Midbrain (tissue), 1 donor: ENCODE data around the gene HAS3.
"Not testable (repeated sequence)": the region's sequence is repeated elsewhere in the genome, so short reads cannot be mapped to it uniquely, and the experiment has no call there.

ENCODE experiments used
- DNase-seq: peaks from one replicate; lab custom pipeline; 2025; lab: John Stamatoyannopoulos, UW

Gene HAS3

DNA sequence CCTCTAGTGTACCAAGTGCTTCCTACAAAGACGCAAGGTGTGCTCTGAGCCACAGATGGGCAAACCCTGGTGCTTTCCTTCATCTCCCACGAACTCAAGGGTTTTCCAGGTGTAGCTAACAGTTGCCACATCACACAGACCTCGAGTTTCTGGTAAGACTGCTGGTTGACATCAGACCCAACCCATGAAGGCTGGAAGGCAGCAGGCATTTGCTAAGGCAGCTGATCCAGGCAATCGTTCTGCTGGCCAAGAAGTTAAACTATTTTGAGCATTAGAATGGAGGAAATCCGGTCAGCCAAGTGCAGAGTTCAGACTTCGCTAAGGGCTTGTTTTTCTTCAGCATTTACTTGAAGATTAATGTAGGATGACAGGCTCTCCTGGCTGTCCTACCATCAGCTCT lies 11.5 kb downstream of the HAS3 start:
- no peak for DNase-seq

DNA sequence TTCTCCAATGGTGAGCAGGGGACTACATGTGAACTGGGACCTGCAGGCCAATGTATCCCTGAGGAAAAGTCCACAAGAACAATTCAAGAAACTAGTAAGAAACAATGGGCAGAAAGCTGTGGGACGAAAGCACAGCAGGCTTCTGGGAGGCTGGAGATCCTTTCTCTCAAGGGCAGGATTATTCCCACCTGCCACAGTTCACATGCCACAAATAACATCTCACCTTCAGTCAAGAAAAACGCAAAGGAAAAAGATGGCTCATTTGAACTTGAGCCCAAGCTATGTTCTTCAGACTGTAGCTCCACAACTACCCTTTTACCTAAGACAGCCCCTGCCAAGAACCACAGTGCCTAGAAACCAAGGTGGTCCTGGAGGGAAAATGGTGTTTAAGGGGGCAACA lies 13.0 kb downstream of the HAS3 start:
- DNase-seq: no peak

DNA sequence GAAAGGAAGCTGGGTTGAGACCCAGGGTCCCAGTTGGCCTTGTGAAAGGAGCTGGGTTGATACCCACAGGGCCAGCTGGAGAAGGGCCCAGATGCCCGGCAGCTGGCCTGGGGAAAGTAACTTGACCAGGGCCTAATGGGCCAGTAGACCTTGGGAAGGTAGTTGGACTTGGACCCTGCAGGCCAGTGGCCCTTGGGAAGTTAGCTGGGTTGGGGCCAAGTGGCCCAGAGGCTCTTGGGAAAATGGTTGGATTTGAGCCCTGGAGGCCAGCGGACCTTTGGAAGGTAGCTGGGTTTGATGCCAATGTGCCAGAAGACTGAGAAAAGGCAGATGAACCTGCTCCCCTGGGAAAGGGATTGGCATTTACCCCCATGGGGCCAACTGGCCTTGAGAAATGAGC lies 13.5 kb downstream of the HAS3 start:
- no peak for DNase-seq

DNA sequence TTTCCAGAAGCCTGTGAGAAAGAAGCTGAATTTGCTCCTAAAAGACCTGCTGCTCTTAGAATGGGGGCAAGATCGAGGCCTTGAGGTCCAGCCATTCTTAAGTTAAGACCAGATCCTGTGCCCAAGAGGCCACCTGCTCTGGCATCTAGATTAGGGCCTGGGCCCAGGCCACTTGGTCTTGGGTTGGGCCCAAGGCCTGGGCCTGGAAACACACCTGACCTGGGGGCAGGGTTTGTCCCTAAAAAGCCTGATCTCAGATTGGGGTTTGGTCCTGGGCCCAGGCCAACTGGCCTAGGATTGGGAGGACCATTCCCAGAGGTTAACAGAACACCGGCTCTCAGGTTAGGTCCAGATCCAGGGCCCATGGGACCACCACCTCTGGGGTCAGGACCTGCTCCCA lies 14.1 kb downstream of the HAS3 start:
- DNase-seq: no peak

DNA sequence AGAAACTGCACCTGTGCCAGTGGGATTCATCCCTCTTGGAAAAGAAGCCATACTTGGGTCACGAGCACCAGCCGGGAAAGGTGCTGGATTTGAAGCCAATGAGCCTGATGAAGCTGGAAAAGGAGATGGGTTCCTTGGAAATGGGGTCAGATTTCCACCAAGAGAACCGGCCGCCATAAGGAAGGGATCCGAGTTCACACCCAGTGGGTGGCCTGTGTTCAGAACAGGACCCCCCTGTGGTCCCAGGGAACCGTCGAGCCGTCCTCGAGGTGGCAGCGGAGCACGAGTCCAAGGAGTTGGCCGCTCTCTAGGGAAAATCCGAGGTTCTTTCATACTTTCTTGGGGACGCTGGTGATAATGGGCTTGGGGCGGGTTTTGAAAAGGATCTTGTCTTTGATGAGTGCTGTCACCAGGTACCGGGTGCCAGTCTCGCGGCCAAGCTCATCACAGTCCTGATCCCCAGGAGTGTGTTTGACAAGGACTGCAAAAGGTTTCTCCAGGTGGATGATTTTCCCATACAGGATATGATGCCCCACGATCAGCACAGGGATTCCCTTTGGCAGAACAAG lies 14.7 kb downstream of the HAS3 start:
- DNase-seq: no peak

DNA sequence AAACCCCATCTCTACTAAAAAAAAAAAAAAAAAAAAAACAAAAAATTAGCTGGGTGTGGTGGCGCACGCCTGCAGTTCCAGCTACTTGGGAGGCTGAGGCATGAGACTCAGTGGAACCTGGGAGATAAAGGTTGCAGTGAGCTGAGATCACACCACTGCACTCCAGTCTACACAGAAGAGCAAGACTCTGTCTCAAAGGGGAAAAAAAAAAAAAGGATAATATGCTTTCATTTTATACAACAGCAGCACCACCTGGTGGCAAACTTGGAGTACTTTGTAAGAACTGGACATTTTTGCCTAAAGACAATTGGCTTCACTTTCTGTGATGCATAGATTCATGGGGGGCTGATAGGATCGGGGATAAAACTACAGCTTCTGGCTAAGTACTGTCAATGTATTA lies 18.5 kb downstream of the HAS3 start:
- peak; percentile 49 for DNase-seq

DNA sequence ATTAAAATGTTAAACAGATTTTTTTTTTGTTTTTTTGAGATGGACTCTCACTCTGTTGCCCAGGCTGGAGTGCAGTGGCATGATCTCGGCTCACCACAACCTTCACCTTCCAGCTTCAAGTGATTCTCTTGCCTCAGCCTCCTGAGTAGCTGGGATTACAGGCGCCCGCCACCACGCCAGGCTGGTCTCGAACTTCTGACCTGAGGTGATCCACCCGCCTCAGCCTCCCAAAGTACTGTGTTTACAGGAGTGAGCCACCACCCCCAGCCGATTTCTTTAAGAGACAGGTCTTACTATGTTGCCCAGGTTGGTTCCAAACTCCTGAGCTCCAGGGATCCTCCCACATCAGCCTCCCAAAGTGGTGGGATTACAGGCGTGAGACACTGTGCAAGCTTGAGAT lies 19.0 kb downstream of the HAS3 start:
- DNase-seq: not testable (repeated sequence)

DNA sequence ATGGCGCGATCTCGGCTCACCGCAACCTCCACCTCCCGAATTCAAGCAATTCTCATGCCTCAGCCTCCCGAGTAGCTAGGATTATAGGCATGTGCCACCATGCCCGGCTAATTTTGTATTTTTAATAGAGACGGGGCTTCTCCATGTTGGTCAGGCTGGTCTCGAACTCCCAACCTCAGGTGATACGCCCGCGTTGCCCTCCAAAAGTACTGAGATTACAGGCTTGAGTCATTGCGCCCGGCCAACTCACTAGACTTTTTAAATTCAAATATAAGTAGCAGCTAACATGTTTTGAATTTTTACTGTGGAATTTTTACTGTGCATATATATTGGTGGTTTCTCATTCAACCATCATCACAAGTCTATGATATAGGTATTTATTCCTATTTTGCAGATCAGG lies 19.5 kb downstream of the HAS3 start:
- DNase-seq: not testable (repeated sequence)

DNA sequence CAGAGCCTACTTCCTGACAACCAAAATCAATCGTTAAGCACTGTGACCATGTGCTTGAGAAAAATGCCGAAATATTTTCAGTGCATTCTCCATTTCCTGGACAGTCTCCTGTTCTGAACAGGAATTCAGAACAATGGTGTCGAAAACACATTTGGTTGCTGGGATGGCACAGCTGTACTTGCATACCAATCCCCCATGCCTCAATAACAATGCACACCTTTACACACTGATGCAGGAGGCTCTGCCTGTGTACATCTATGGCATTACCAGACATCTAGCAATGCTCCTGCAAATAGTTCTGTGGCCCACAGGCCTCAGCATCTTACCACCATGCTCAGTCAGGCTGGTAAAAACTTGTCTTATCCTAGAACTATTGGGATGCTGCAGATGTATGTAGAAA lies 20.8 kb downstream of the HAS3 start:
- no peak for DNase-seq

DNA sequence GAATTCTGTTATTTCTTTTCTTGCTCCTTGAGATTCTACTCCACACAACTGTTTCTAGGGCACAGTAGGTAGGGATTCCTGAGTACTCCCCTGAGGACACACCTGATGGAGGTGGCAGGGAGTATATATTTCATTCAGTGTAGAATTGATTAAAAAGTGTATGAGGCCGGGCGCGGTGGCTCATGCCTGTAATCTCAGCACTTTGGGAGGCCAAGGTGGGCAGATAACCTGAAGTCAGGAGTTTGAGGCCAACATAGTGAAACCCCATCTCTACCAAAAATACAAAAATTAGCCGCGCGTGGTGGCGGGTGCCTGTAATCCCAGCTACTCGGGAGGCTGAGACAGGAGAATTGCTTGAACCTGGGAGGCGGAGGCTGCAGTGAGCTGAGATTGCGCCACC lies 21.3 kb downstream of the HAS3 start:
- not testable (repeated sequence) for DNase-seq

DNA sequence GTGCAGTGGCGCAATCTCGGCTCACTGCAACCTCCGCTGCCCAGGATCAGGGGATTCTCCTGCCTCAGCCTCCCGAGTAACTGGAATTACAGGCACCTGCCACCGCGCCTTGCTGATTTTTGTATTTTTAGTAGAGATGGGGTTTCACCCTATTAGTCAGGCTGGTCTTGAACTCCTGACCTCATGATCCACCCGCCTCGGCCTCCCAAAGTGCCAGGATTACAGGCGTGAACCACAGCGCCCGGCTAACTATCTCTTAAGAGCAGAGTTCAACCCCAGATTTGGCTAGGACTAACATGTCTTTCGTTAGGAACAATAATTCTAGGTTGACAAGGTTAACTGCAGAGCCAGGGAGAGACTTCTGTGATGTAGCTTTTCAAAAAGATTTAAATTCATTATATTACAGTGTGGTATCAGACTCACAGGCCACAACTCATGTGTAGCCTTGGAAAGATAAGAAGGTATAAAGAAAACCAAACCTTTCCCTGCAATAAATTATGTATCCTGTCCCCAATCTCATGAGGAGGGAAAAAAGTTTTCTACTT lies 22.6 kb downstream of the HAS3 start:
- no peak for DNase-seq

DNA sequence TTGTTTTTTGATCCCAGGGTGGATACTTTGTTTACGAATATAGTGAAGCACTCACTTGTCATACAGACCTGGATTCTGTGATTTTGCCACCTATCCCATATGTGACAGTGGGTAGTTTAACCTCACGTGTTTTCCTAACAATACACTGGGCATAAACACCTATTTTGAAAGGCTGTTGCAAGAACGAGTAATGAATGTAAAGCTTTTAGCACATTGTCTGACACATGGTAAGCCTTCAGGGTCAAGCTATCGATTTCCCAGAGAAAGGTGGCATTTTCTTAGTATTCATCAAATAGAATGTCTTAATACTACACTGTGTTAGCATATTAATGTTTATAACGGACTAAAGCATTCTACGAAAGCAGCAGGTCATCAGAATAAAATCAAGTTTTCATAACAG lies 25.0 kb downstream of the HAS3 start:
- DNase-seq: no peak

DNA sequence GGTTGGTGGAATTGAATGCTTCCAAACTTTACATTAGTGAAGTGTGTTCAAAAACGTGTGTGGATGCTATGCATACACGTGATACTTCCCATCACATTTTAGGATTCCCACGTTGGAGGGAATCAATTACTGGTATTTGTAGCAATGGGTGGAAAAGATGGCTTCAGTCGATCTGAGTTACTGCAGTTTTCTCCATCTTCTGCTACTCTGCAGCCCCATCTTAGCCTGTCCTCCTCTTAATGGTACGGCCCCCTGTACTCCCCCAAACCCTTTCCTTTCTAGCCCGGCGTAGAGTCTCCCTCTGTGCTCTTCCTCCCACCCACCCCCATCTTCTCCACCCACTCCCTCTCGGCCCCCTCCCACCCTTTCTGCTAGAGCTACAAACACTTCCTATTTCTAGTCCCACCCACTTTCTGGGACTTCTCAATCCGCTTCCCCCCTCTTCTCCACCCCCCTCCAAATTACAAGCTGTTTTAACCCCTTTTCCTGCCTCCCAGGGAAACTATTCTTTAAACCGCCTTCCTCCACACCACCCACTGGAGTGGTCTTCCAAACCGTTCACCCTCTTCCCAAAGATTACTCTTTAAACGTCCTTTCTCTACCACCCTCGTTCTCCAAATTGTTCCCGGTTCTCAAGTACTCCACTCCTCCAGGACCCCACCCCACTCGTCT lies 25.9 kb downstream of the HAS3 start:
- DNase-seq: peak; percentile 9

DNA sequence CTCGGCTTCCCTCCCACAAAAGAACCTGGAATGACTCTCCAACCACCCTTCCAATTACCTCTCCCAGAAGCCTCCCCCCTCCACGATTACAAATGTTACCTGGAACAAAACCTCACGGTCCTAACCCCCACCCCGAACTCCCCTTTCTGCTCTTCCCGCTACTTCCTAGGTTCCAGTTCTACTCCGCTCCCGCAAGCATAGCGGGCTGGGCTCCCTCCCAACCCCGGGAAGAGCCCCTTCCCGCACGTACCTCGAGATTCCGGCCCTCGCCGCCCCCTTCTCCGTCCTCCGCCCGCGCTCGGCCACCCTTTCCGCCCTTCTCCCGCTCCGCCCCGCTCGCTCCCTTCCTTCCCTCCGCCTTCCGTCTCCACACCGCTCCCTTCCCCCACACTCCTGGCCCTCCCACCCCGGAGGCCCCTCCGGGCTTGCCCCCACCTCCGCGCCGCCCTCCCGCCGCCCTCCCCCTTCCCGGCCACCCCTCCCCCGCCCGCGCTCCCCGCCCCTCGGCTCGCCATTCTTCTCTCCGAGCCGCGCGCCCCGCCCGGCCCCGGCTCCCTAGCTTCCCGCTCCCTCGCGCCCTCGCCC lies 26.5 kb downstream of the HAS3 start:
- peak; percentile 59 for DNase-seq

DNA sequence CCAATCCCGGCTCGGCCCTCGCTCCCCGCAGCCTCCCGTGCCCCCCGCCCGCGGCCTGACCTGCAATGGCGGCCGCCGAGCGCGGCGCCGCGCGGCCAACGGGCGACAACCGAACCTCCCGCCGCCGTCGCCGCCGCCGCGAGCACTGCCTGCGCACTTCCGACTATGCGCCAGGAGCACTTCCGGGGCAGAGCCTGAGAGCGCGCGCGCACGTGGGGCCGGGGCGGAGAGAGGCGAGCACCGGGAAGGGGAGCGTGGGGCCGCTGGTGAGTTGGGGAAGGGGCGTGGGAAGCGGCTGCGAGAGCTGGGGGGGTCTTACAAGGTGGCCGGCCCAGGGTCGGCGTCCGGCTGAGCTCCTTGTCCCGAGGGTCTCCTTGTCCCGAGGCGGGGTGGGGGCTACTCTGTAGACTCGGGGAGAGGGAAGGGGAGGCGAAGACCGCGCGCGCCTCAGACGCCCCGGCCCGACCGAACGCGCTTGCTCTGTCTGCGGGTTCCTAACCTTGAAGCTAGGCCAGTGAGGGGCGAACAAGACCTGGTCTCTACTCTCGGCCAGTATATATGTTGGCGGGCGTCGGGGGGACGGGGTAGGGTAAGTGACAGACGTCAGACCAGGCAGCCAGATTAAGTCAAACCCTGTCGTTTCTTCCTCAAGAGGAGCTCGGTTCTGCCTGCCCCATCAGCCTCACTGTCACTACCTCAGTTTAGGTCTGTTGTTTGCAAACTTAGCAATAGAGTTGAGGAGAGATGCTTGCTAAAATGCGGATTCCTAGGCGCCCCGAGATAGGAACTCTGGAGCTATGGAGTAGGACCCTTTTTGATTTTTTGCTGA lies 27.2 kb downstream of the HAS3 start, which contains the start of the genes CHTF8 and UTP4:
CHTF8 (minus strand) TSS at position 165 of the 829 bp plus-strand sequence. CDS start 11,130 bp downstream, outside the sequence.
UTP4 (plus strand) TSS at position 226 of the 829 bp plus-strand sequence. CDS start 811 bp downstream, outside the sequence.
- DNase-seq: peak; percentile 87

DNA sequence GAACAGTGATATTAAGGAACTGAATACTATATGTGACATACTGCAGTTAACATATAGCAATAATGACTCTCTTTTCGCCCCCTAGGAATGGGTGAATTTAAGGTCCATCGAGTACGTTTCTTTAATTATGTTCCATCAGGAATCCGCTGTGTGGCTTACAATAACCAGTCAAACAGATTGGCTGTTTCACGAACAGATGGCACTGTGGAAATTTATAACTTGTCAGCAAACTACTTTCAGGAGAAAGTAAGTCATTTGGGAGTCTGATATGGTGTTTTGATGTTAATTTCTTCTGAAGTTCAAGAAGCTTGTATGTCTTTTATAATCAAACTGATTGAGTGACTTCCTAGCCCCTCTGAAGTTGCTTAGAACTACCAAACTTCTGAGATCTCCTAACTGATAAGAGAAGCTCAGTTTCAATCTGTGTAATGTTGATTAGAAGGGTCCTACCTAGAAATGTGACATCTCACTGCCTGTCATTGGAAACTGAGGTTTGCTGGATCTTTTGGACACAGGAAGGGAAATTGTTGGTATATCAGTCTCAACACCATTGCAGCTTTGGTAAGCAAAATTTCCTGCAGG lies 28.0 kb downstream of the HAS3 start:
- DNase-seq: no peak

DNA sequence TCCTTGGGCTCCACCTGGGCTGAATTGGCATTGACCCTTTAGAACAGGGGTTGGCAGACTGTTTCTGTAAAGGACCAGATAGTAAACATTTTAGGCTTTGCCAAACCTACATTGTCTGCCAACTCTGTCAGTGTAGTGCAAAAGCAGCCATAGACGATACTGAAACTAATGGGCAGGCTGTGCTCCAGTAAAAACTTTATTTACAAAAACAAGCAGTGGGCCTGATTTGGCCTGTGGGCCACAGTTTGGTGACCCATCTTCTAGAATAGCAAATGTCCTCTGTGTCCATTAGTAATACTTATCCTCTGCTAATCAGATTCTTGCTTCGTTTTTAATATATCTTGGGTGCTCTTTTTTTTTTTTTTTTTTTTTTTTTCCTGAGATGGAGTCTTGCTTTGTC lies 33.2 kb downstream of the HAS3 start:
- DNase-seq: no peak

DNA sequence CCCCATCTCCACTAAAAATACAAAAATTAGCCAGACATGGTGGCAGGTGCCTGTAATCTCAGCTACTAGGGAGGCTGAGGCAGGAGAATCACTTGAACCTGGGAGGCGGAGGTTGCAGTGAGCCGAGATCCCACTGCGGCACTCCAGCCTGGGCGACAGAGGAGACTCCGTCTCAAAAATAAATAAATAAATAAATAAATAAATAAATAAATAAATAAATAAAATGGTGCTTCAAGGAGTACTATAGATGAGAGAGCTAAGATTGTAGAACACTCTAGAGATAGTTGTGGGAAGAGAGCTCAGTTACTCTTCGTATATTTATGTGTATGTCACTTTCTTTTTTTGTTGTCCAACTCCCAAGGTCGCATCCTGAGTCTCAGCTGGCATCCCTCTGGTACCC lies 34.0 kb downstream of the HAS3 start:
- not testable (repeated sequence) for DNase-seq

DNA sequence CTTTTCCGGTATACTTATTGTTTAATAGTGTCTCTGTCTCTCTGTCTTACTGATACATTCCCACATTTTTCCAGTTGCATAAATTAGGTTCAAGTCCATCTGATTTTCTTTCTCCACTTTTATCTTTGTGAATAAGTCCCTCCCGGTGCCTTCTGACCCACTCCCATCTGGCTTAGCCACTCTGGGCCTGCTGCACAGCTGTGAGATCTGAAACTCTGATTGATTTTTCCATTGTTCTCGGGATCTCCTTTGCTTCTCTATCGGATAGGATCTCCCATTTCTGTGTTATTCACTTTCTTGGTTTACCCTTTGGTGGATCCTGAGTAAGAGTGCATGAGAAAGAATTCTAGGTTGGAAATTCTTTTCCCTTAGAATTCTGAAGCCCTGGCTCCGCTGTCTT lies 35.6 kb downstream of the HAS3 start:
- no peak for DNase-seq

DNA sequence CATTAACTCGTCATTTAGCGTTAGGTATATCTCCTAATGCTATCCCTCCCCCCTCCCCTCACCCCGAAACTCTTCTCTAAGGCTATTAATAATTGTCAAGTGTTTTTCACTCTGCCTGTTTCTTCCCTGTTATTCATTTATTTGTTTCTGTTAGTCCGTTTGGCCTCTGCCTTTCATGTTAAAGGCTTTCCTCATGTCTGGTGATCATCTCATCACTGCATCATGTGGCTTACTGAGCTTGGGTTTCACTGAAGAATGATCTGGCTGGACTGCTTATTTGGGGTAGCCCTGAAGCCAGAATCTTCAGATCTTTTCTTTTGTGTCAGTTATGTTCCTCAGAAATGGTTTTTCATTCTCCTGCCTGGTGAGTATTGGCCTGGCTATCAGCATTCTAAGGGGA lies 36.5 kb downstream of the HAS3 start:
- no peak for DNase-seq

DNA sequence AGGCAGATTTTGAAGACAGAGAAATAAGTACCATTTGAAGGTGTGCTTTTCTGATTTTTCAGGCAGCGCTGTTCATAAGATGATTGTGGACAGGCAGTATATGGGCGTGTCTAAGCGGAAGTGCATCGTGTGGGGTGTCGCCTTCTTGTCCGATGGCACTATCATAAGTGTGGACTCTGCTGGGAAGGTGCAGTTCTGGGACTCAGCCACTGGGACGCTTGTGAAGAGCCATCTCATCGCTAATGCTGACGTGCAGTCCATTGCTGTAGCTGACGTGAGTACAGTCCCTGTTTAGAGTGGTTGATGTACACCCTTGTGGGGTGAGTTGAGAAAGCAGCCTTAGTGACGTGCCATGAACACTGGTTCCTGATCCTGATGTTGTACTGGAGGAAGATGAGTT lies 37.7 kb downstream of the HAS3 start:
- no peak for DNase-seq

DNA sequence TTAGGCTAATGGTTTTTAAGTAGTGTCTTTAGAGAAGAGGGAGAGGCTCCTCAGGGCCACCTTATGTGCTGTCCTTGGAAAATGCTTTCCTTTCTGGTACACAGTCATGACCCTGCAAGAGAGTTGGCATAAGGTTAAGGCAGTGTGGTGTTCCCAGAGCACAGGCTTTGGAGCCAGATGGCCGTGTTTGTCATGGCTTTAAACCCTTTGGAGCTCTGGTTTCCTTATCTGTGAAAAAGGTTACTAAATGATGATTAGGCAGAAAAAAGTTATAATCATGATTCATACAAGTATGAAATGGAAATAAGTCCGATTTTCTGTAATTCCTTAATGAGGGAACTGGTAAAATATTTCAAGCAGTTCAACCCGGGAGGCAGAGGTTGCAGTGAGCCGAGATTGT lies 40.2 kb downstream of the HAS3 start:
- no peak for DNase-seq
